D721Med (cell line): ENCODE measurements around the gene ARL16.

Experiments used
- DNase-seq: peaks from one replicate; pipeline ENCODE4 v3.0.0; 2011; ENCODE audit warnings: low spot score; ENCODE audit not compliant: insufficient read length
- FAIRE-seq: peaks from 2 replicates; lab custom pipeline; 2011; peaks lifted over from hg19 to GRCh38; lab: Jason Lieb, UNC
- TF ChIP-seq, protein P1 (sequence below): IDR thresholded peaks from 2 replicates; pipeline ENCODE4 v1.5.1; 2012; ENCODE audit warnings: mild to moderate bottlenecking, control low read depth; ENCODE audit not compliant: insufficient read depth; ENCODE audit errors: missing control alignments

ARL16 gene

DNA sequence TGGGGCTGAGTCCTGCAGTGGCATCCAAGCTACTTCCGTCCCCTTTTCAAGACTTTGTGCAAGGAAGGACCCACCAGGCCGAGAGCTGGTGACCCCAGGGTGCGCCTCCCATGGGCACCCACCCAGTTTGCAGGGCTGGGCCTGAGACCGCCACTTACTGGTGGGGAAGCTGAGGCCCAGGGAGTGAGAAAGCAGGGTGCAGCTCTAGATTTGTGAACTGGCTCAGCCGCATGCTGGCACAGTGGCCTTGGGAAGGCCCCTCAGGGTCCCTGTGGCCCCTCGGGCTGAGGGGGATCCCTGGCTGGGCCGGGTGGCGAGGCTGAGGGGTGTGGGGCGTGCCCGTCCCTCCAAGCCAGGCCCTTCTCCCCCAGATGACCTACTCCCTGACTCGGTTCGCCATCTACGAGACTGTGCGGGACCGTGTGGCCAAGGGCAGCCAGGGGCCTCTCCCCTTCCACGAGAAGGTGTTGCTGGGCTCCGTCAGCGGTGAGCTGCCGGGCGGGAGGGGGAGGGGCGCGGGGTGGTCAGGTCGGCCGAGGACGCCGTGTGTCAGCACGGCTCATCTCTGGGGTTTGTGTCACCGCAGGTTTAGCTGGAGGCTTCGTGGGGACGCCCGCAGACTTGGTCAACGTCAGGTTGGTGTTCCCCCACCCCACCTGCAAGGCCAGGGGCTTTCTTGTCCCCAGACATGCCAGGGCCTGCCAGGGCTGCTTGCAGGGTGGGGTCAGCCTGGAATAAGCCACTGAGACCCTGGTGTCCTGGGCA is 31.7 kb upstream of the ARL16 start:
- DNase-seq, result no peak
- TF ChIP-seq, protein P1, sequence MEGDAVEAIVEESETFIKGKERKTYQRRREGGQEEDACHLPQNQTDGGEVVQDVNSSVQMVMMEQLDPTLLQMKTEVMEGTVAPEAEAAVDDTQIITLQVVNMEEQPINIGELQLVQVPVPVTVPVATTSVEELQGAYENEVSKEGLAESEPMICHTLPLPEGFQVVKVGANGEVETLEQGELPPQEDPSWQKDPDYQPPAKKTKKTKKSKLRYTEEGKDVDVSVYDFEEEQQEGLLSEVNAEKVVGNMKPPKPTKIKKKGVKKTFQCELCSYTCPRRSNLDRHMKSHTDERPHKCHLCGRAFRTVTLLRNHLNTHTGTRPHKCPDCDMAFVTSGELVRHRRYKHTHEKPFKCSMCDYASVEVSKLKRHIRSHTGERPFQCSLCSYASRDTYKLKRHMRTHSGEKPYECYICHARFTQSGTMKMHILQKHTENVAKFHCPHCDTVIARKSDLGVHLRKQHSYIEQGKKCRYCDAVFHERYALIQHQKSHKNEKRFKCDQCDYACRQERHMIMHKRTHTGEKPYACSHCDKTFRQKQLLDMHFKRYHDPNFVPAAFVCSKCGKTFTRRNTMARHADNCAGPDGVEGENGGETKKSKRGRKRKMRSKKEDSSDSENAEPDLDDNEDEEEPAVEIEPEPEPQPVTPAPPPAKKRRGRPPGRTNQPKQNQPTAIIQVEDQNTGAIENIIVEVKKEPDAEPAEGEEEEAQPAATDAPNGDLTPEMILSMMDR, result no peak
- no peak for FAIRE-seq

DNA sequence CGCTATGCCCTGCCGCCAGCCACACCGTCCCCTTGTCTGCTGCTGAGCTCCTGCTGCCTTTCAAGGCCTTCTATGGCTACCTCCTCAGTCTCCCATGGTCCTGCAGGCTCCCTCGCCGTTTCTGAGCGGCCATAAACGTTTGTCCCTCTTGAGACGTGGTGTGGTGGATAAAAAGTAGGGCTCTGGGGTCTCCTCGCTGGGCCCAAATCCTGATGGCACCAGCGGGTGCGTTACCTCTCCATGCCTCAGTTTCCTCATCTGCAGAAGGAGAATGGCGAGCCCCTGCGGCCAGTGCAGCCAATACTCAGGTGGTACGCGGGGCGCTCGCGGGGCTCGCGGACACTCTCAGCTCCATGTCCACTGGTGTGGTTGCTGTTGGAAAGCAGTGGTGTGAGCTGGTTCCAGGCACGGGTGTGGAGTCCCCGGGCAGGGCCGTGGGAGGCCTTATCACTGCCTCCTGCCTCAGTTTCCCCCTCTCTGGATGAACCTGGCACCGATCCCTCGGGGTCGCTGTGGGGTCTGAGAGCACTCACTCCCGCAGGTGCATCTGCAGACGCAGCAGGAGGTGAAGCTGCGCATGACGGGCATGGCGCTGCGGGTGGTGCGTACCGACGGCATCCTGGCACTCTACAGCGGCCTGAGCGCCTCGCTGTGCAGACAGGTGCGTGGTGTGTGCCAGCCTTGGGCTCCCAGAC is 31.0 kb upstream of the ARL16 start:
- FAIRE-seq, result no peak
- TF ChIP-seq, protein P1, result no peak
- no peak for DNase-seq

DNA sequence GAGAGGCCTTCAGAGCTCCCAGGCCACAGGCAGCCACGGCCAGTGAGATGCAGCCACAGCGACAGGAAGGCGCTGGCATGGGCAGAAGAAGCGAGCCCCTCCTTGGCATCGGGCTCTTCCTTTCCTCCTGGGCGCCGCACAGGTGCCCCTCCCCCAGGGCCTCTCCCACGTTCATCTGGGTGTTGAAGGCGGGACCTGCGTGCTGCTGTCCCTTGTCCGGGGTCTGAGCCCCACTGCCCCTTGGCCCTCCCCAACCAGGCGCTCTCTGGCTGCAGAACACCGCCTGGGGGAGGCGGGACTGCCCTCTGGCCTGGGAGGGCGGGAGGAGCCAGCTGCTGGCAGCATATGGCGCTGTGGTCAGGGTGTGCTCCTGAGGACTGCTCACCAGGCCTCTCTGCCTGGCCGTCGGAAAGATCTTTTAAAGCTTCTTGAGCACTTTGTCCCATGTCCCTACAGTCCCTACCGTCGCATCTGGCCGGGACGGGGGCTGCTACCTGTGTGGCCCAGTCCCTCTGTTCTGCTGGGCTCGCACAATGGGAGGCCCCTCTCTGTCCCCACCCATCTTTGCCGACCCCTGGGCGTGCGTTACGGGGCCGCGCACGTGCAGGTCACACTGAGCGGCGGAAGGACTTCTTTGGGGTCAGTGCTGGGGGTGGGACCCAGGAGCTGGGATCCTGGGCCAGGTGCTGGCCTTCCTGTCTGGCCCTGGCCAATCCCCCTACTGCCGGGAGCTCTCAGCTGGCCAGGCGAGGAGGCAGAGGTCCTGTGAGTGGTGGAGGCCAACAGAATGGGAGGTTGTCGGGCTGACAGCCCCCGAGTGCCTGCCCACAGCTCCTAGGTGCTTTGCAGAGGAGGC is 30.2 kb upstream of the ARL16 start:
- DNase-seq (no peak), FAIRE-seq (no peak)

DNA sequence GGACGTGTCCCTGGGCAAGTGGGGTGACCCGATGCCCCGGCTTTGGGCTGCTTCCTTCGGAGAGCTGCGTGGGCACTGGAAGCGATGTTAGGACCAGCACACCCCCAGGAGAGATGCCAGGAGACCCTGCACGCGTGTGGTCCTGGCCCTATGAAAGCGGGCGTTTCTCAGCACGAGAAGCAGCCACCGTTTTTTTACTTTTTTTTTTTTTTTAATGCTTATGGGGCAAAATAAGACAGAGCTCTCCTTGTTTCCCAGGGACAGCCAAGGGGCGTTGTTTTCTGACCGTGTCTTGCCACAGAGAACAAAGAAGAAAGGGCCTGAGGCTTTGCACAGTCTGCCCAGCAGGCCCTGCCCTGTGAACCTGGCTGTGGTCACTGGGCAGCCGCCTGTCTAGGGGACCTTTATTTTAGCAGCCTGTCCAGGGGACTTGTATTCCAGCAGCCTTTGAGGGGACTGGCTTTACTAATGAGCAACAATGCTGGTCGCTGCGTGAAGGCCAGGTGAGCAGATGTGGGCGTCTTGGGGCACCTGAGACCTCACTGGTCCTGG is 29.5 kb upstream of the ARL16 start:
- FAIRE-seq (no peak), DNase-seq (no peak)
- TF ChIP-seq, protein P1, result no peak

More for the DNA sequence above, 30.2 kb upstream of the ARL16 start:
- TF ChIP-seq, protein P1, result no peak

DNA sequence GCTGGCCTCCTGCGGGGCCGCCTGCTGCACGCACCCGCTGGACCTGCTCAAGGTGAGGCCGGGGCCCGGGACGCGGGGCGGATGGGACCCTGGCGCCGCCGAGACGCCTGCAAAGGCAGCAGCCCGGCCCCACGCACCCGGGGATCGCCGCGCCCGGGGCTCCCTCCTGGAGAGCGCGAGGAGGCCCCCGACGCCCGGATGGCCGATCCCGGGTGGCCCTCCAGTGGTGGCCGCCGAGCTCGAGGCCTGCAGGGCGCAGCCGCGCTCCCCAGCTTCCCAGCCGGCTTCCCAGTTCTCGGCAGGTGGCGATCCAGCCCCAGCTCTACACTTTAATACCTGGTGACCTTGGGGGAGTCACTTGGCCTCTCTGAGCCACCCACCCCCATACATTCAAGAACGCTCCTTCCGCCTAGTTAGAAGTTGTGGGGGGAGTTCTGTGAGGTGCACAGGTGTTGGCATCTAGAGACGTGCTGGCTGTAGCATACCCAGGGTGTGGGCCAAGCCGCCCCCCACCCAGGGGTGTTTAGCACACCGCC is 28.9 kb upstream of the ARL16 start:
- DNase-seq, result no peak
- FAIRE-seq, result no peak
- TF ChIP-seq, protein P1, result no peak

DNA sequence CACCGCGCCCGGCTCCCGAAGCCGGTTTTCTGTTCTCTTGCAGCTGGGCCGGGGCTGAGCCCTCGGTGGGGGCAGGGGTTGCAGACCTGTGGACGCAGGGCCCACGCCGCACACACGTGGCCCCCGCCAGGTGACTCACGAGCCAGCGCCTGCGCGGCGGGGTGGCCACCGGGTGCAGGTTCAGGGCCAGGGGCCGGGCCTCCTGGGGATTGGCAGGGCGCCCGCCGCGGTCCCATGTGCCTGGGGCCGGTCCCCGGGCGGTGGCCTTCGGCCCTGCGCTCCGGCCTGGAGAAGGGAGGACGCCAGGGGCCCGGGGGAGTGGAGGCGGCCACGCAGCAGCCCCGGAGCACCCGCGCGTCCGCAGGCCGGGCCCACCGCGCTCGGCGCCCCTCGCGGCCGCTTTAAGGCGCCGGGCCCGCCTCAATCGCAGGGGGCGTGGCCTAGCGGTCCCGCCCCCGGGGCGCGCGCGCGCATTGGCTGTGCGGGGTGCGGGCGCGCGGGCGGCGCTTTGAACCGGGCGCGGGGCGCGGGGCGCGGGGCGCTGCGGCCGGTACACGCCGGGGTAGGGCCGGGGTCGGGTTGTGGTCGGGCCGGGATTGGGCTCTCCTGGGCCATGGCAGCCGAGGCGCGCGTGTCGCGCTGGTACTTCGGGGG is 28.3 kb upstream of the ARL16 start, which contains the start of gene SLC25A10:
TSS of gene SLC25A10 (plus strand) at position 471 of the 654 bp plus-strand sequence. CDS start at position 614, 143 bp downstream.
- TF ChIP-seq, protein P1, result no peak

More for the DNA sequence above, 28.3 kb upstream of the ARL16 start, which contains the start of gene SLC25A10:
- no peak for FAIRE-seq
- peak; percentile 86 for DNase-seq
